SU-DHL-6 (cell line): Measurements from ENCODE around the gene NEGR1.

Source experiments
- H2AFZ ChIP-seq: fragments of 200-600 bp; sonication (generic); 2 replicates; pipeline ENCODE4 v1.6.1; 2014; ENCODE audit warnings: low read depth, mild to moderate bottlenecking, moderate library complexity, mixed read lengths, antibody characterized with exemption, low read length; ENCODE audit not compliant: severe bottlenecking
- H3F3A ChIP-seq: fragments of 200-600 bp; shearing (Covaris generic); 2 replicates; pipeline ENCODE4 v1.6.0; 2016; ENCODE audit warnings: antibody characterized with exemption, mild to moderate bottlenecking; ENCODE audit not compliant: insufficient read depth
- H3K27ac ChIP-seq: fragments of 200-600 bp; sonication (generic); 2 replicates; pipeline ENCODE4 v1.5.1; 2016; ENCODE audit warnings: low read depth, mild to moderate bottlenecking, low read length, moderate library complexity, mixed read lengths
- H3K27me3 ChIP-seq: fragments of 200-600 bp; sonication (generic), shearing (Covaris generic); 2 replicates; pipeline ENCODE4 v1.6.0; 2014; ENCODE audit warnings: mild to moderate bottlenecking, low read length
- H3K36me3 ChIP-seq: fragments of 200-600 bp; sonication (generic); 2 replicates; pipeline ENCODE4 v1.6.1; 2014; ENCODE audit warnings: mild to moderate bottlenecking, low read length, mixed read lengths
- H3K4me2 ChIP-seq: fragments of 300-600, 200-600 bp; shearing (Covaris generic), sonication (generic); 2 replicates; pipeline ENCODE4 v1.6.0; 2014; ENCODE audit warnings: low read length, low read depth, mild to moderate bottlenecking; ENCODE audit not compliant: poor library complexity, severe bottlenecking
- H3K4me3 ChIP-seq: fragments of 200-600 bp; sonication (generic); 2 replicates; pipeline ENCODE4 v1.5.1; 2014; ENCODE audit warnings: antibody characterized with exemption, low read length, mild to moderate bottlenecking, mixed read lengths; ENCODE audit not compliant: insufficient read depth, poor library complexity, severe bottlenecking
- H3K79me2 ChIP-seq: fragments of 200-600 bp; sonication (generic); 2 replicates; pipeline ENCODE4 v1.6.1; 2014; ENCODE audit warnings: mild to moderate bottlenecking, low read length, moderate library complexity; ENCODE audit not compliant: insufficient read depth
- H3K9ac ChIP-seq: fragments of 200-600 bp; sonication (generic); 2 replicates; pipeline ENCODE4 v1.7.0; 2014; ENCODE audit warnings: mild to moderate bottlenecking, low read length
- H3K9me2 ChIP-seq: fragments of 200-600 bp; sonication (generic); replicated peaks from 2 replicates; pipeline ENCODE4 v1.6.1; 2014; ENCODE audit warnings: low read length; ENCODE audit not compliant: insufficient read depth
- H3K9me3 ChIP-seq: fragments of 200-600 bp; sonication (generic); 2 replicates; pipeline ENCODE4 v1.6.1; 2014; ENCODE audit warnings: low read length, mixed read lengths; ENCODE audit not compliant: insufficient read depth
- H4K20me1 ChIP-seq: fragments of 200-600 bp; sonication (generic); 2 replicates; pipeline ENCODE4 v1.6.1; 2014; ENCODE audit warnings: low read depth, mild to moderate bottlenecking, antibody characterized with exemption, low read length, moderate library complexity, mixed read lengths
- EZH2phosphoT487 ChIP-seq: fragments of 200-600 bp; sonication (generic), shearing (Covaris generic); conservative IDR thresholded peaks from 2 replicates; pipeline ENCODE4 v1.6.1; 2018; ENCODE audit warnings: mild to moderate bottlenecking, antibody characterized with exemption, low read length, moderate library complexity, mixed read lengths
- TF ChIP-seq, protein P1 (sequence below): fragments of 200-600 bp; sonication (generic); IDR thresholded peaks from one replicate; pipeline ENCODE4 v1.5.1; 2017; ENCODE audit warnings: antibody characterized with exemption, mild to moderate bottlenecking, low read length, moderate library complexity; ENCODE audit not compliant: insufficient read depth, poor library complexity, severe bottlenecking

NEGR1 gene

DNA sequence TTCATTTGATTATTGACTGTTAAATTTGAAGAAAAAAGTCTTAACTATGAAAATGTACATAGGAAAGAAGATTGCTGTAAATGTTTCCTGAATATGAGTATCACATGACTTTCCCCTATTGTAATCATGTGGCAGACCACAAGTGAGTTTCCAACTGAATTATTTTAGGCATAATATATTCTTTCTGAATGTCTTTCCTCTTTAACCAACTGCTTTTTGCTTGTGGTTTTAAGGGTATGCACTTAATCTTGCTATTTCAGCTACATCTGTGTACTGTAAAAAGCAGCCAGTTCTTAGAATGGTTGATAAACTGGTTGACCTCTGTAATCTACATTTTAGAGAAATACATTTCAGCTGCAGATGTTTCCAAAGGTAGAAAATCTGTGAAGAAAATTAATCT, 400.7 kb downstream of the NEGR1 start:
- TF ChIP-seq EZH2phosphoT487: no peak
- TF ChIP-seq, protein P1, sequence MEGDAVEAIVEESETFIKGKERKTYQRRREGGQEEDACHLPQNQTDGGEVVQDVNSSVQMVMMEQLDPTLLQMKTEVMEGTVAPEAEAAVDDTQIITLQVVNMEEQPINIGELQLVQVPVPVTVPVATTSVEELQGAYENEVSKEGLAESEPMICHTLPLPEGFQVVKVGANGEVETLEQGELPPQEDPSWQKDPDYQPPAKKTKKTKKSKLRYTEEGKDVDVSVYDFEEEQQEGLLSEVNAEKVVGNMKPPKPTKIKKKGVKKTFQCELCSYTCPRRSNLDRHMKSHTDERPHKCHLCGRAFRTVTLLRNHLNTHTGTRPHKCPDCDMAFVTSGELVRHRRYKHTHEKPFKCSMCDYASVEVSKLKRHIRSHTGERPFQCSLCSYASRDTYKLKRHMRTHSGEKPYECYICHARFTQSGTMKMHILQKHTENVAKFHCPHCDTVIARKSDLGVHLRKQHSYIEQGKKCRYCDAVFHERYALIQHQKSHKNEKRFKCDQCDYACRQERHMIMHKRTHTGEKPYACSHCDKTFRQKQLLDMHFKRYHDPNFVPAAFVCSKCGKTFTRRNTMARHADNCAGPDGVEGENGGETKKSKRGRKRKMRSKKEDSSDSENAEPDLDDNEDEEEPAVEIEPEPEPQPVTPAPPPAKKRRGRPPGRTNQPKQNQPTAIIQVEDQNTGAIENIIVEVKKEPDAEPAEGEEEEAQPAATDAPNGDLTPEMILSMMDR: no peak
- Histone ChIP-seq H3K36me3 (no peaks in the 10 kb centered on the region), H3K9ac (no peak overlapping the region), H3K27me3 (no peaks in the 10 kb centered on the region), H4K20me1 (no peaks in the 10 kb centered on the region), H3F3A (no peaks in the 10 kb centered on the region), H2AFZ (no peak overlapping the region), H3K79me2 (no peaks in the 10 kb centered on the region), H3K9me3 (no peaks in the 10 kb centered on the region), H3K4me3 (no peak overlapping the region), H3K9me2 (no peaks in the 10 kb centered on the region), H3K27ac (no peak overlapping the region), H3K4me2 (no peak overlapping the region)

DNA sequence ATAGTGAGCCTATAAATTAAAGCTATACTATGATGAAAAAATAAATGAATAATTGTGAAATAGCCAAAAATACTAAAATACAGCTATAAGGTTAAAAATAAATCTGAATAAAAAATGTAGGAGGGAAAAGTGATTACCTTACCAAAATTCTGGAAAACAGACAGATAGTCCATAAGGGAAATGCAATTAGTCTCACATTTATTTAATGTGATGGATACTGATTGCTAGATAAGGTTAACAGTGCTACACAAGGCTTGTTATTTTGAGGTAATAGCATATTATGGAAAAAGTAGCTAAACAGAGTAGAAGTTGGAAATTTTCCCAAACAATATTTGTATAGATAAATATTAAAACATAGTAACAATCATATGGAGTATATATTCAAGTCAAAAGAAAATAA, 413.0 kb downstream of the NEGR1 start:
- no peak overlapping the region for H2AFZ ChIP-seq
- no peak for TF ChIP-seq EZH2phosphoT487
- TF ChIP-seq, protein P1: no peak
- no peaks in the 10 kb centered on the region for H3F3A ChIP-seq
- H3K36me3 ChIP-seq: no peaks in the 10 kb centered on the region
- no peak overlapping the region for H3K9ac ChIP-seq
- no peak overlapping the region for H3K27ac ChIP-seq
- no peaks in the 10 kb centered on the region for H3K79me2 ChIP-seq
- H3K27me3 ChIP-seq: no peaks in the 10 kb centered on the region
- no peaks in the 10 kb centered on the region for H3K9me3 ChIP-seq
- H4K20me1 ChIP-seq: no peaks in the 10 kb centered on the region
- no peaks in the 10 kb centered on the region for H3K9me2 ChIP-seq
- H3K4me3 ChIP-seq: no peak overlapping the region
- H3K4me2 ChIP-seq: no peak overlapping the region

DNA sequence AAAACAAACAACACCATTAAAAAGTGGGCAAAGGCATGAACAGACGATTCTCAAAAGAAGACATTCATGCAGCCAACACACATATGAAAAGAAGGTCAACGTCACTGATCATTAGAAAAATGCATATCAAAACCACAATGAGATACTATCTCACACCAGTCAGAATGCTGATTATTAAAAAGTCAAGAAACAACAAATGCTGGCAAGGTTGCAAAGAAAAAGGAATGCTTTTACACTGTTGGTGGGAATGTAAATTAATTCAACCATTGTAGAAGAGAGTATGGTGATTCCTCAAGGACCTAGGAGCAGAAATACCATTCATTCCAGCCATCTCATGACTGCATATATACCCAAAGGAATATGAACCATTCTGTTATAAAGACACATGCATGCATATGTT, 419.6 kb downstream of the NEGR1 start:
- Histone ChIP-seq H3K27me3 (no peaks in the 10 kb centered on the region), H2AFZ (no peak overlapping the region), H3K27ac (no peak overlapping the region), H4K20me1 (no peaks in the 10 kb centered on the region; the same call in 1 of the 2 replicates), H3K4me2 (no peak overlapping the region), H3K9me2 (no peaks in the 10 kb centered on the region), H3F3A (no peaks in the 10 kb centered on the region), H3K79me2 (no peaks in the 10 kb centered on the region), H3K4me3 (no peak overlapping the region), H3K9ac (no peak overlapping the region), H3K9me3 (no peaks in the 10 kb centered on the region), H3K36me3 (no peaks in the 10 kb centered on the region)
- no peak for TF ChIP-seq EZH2phosphoT487
- TF ChIP-seq, protein P1: no peak
